ENCODE data around the gene DOCK1. TPM values are rescaled to one million over a fixed set of nuclear protein-coding genes. Genes with fewer than 3 reads are reported as not detected.

Gene DOCK1
- total RNA-seq, 4 donors from 2014 or later = 50.8 to 59.0 (median 53.6) TPM

GRCh38 chr10:127485153-127485857 is 580.1 kb downstream of the DOCK1 start:
- no peak for ATAC-seq
- H3K27ac ChIP-seq = no peak overlapping the region
- H3K4me1 ChIP-seq = no peaks in the 10 kb centered on the region
- peaks cover 49% of the 10 kb centered on the region for H3K27me3 ChIP-seq
- TF ChIP-seq CTCF (IDR thresholded peaks at IDR 0.05) = no peak
- TF ChIP-seq POLR2AphosphoS5 (IDR thresholded peaks at IDR 0.05) = no peak
- no peak for TF ChIP-seq POLR2A (IDR thresholded peaks at IDR 0.05)
- no peak for TF ChIP-seq EP300 (IDR thresholded peaks at IDR 0.05)
- no peaks in the 10 kb centered on the region for H3K36me3 ChIP-seq
- H3K9me3 ChIP-seq = no peaks in the 10 kb centered on the region
- 56 to 73% methylated on average over 7 to 8 of the region's 16 CpGs for WGBS, 2 donors (ENCODE audit: low coverage in 1 of 2)
- H3K4me3 ChIP-seq = no peak overlapping the region

- Histone ChIP-seq H3K27ac (no peak overlapping the region), H3K36me3 (no peaks in the 10 kb centered on the region), H3K4me3 (no peak overlapping the region), H3K27me3 (peaks cover 47% of the 10 kb centered on the region), H3K9me3 (no peaks in the 10 kb centered on the region), H3K4me1 (no peaks in the 10 kb centered on the region)
- TF ChIP-seq CTCF (IDR thresholded peaks at IDR 0.05) = no peak
- TF ChIP-seq POLR2A (IDR thresholded peaks at IDR 0.05) = no peak
- TF ChIP-seq POLR2AphosphoS5 (IDR thresholded peaks at IDR 0.05) = no peak
- no peak for TF ChIP-seq EP300 (IDR thresholded peaks at IDR 0.05)
- ATAC-seq = no peak
- WGBS, 2 donors (ENCODE audit: low coverage in 1 of 2) = 64 to 75% methylated on average over 3 to 5 of the region's 6 CpGs
Measured at GRCh38 chr10:127486355-127486754, 581.1 kb downstream of the DOCK1 start.

DNA sequence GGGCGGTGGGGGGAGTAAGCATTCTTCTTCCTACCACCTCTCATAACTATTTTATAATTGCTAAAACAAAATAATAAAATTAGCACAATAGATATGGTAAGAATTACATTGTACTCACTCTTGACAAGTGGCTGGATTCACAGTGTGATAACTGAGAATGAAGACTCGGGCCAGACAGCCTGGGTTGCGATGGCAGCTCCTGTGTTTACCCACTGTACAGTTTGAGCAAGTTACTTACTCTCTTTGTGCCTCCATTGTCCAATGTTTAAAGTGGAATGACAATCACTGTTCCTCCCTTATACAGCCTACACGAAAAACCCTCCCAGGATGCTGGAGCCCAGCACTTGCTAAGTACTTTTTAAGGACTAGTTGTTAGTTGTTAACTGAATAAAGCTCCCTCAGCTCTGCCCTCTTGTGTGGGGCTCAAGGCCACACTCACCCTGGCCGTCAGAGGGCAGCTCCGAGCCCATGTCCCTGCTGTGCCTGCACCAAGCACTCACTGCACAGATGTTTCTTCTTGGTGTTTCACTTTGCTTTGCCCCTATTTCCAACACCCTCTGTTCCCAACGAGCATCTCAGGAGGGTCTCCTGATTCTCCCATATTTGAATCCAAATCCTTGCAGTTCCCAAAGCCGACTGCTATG is 587.5 kb downstream of the DOCK1 start:
- no peak overlapping the region for H3K27ac ChIP-seq
- peaks cover 26% of the 10 kb centered on the region for H3K27me3 ChIP-seq
- H3K4me1 ChIP-seq = no peaks in the 10 kb centered on the region
- no peak for TF ChIP-seq POLR2AphosphoS5 (IDR thresholded peaks at IDR 0.05)
- WGBS, 2 donors (ENCODE audit: low coverage in 1 of 2) = 63 to 78% methylated on average over 6 to 8 of the region's 8 CpGs
- no peaks in the 10 kb centered on the region for H3K9me3 ChIP-seq
- ATAC-seq = no peak
- no peaks in the 10 kb centered on the region for H3K36me3 ChIP-seq
- H3K4me3 ChIP-seq = no peak overlapping the region

- no peaks in the 10 kb centered on the region for H3K4me1 ChIP-seq
- no peak overlapping the region for H3K27ac ChIP-seq
- ATAC-seq = no peak
- no peaks in the 10 kb centered on the region for H3K36me3 ChIP-seq
- peaks cover 33% of the 10 kb centered on the region for H3K27me3 ChIP-seq
- H3K4me3 ChIP-seq = no peak overlapping the region
- H3K9me3 ChIP-seq = no peaks in the 10 kb centered on the region
- TF ChIP-seq EP300 (IDR thresholded peaks at IDR 0.05) = no peak
- TF ChIP-seq POLR2A (IDR thresholded peaks at IDR 0.05) = no peak
- no peak for TF ChIP-seq CTCF (IDR thresholded peaks at IDR 0.05)
- TF ChIP-seq POLR2AphosphoS5 (IDR thresholded peaks at IDR 0.05) = no peak
- 40 to 100% methylated on average over 1 to 9 of the region's 13 CpGs for WGBS, 2 donors (ENCODE audit: low coverage in 1 of 2)
Measured at GRCh38 chr10:127496035-127496434, 590.8 kb downstream of the DOCK1 start.

GRCh38 chr10:127497685-127498084 is 592.5 kb downstream of the DOCK1 start:
- no peak for ATAC-seq
- Histone ChIP-seq H3K4me3 (no peak overlapping the region), H3K9me3 (no peaks in the 10 kb centered on the region), H3K36me3 (no peaks in the 10 kb centered on the region), H3K27me3 (peaks cover 37% of the 10 kb centered on the region), H3K27ac (no peak overlapping the region), H3K4me1 (no peaks in the 10 kb centered on the region)
- TF ChIP-seq CTCF (IDR thresholded peaks at IDR 0.05) = no peak
- TF ChIP-seq EP300 (IDR thresholded peaks at IDR 0.05) = no peak
- no peak for TF ChIP-seq POLR2AphosphoS5 (IDR thresholded peaks at IDR 0.05)
- TF ChIP-seq POLR2A (IDR thresholded peaks at IDR 0.05) = no peak
- WGBS, 2 donors (ENCODE audit: low coverage in 1 of 2) = 84 to 87% methylated on average over 5 to 10 of the region's 10 CpGs
